Activated CD8-positive, alpha-beta T cell treated with anti-CD3 and anti-CD28 coated beads, Interleukin-2, amount 10 ng/mL, durations not matched to agents 7 days and 5 days (primary cell): Measurements from ENCODE around the gene SLC22A5. TPM values are rescaled to one million over a fixed set of nuclear protein-coding genes. Genes with fewer than 3 reads are reported as not detected.

Source experiments
- ATAC-seq: fragments of 150-1000 bp; cut with Tn5 transposase; one replicate; pipeline ENCODE4 v1.10.0; 2021; ENCODE audit warnings: moderate library complexity
- CTCF ChIA-PET: fragments of 350-600 bp; sonication (Branson Sonifier 250); formaldehyde crosslinking; loops from one replicate; lab custom pipeline; 2021; ENCODE audit warnings: antibody characterized with exemption; lab: Charles Lee
- POLR2A ChIA-PET: fragments of 350-600 bp; sonication (Branson Sonifier 250); formaldehyde crosslinking; loops from one replicate; lab custom pipeline; 2021; ENCODE audit warnings: antibody characterized with exemption; lab: Charles Lee
- DNase-seq: peaks from one replicate; pipeline ENCODE4 v3.0.0-alpha.2; 2020
- H3K27ac Mint-ChIP-seq: one replicate; pipeline ENCODE4 v1.8.0; 2021; ENCODE audit warnings: mild to moderate bottlenecking, mixed read lengths
- H3K27me3 Mint-ChIP-seq: one replicate; pipeline ENCODE4 v1.8.0; 2021; ENCODE audit warnings: low read depth, mixed read lengths
- H3K36me3 Mint-ChIP-seq: one replicate; pipeline ENCODE4 v1.8.0; 2021; ENCODE audit warnings: low read depth, mixed read lengths
- H3K4me1 Mint-ChIP-seq: one replicate; pipeline ENCODE4 v1.8.0; 2021; ENCODE audit warnings: low read depth, mixed read lengths
- H3K4me3 Mint-ChIP-seq: one replicate; pipeline ENCODE4 v1.8.0; 2021; ENCODE audit warnings: mild to moderate bottlenecking, mixed read lengths
- H3K9me3 Mint-ChIP-seq: one replicate; pipeline ENCODE4 v1.8.0; 2022; ENCODE audit warnings: mixed read lengths; ENCODE audit not compliant: insufficient read depth
- total RNA-seq, 2 experiments: library from RNA; stranded (reverse); gene quantifications; one replicate each; pipeline ENCODE4 v1.2.3, GENCODE V29; 2021

SLC22A5 gene
- total RNA-seq, 2 experiments from 2014 or later, result 2.2 to 3.5 TPM

DNA sequence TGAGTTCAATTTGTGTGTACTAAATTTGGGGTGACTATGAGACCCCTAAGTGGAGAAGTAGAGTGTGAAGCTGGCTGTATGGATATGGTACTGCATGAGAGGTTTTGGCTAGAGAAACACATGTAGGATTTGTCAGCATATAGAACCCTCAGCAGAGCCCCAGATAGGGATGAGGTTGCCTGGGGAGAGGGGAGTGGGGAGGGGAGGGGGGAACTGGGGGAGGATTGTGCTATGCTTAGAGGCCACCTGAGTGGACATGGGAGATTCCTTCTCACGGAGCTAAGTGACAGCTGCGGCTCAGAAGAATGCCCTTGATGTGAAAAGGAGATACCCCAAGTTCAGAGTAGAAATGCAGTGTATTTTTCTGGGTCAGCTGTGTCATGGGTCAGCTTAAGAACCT is 11.2 kb downstream of the SLC22A5 start:
- H3K27me3 Mint-ChIP-seq, result no peaks in the 10 kb centered on the region
- no peak for ATAC-seq

DNA sequence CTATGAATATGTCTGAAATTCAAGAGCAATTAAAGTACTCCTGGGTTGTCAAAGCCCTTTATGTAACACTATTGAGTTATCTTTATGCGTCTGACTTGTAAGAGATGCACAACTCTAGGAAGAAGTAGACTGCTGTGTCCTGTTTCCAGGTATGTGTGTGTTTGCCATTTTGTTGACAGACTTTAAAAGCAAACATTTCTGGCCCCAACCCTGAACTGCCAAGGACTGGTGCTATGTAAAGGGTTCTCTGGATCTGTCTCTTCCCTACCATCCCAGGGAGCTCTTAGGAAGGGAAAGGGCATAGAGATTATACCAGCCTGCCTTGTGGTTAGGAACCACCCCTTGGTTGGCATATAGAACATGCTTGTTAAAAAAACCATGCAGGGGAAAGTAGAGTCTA is 12.1 kb downstream of the SLC22A5 start:
- H3K4me3 Mint-ChIP-seq, result no peak overlapping the region
- no peaks in the 10 kb centered on the region for H3K36me3 Mint-ChIP-seq
- ChIA-PET CTCF (interaction anchor here (1.0 to 18.8 kb wide), 2 partner anchors 119 to 146 kb away, joined by 3 to 400 read pairs; no protein-coding TSS in a partner anchor), POLR2A (interaction anchor here (0.9 to 1.0 kb wide), 2 partner anchors 30 to 106 kb away, joined by 3 to 5 read pairs; no protein-coding TSS in a partner anchor)
- DNase-seq, result no peak
- no peak for ATAC-seq
- no peaks in the 10 kb centered on the region for H3K27me3 Mint-ChIP-seq
- H3K27ac Mint-ChIP-seq, result no peak overlapping the region
- peaks cover 15% of the 10 kb centered on the region for H3K4me1 Mint-ChIP-seq
- H3K9me3 Mint-ChIP-seq, result no peaks in the 10 kb centered on the region

More for the DNA sequence above, 11.2 kb downstream of the SLC22A5 start:
- CTCF ChIA-PET, result interaction anchor here (1.0 to 18.8 kb wide), 2 partner anchors 120 to 147 kb away, joined by 3 to 400 read pairs; no protein-coding TSS in a partner anchor
- POLR2A ChIA-PET, result interaction anchor here (0.6 kb wide), 1 partner anchor 14 kb away, joined by 3 read pairs; no protein-coding TSS in a partner anchor
- Mint-ChIP-seq H3K9me3 (no peaks in the 10 kb centered on the region), H3K4me3 (no peak overlapping the region), H3K27ac (no peak overlapping the region), H3K4me1 (peaks cover 7% of the 10 kb centered on the region), H3K36me3 (no peaks in the 10 kb centered on the region)
- no peak for DNase-seq

DNA sequence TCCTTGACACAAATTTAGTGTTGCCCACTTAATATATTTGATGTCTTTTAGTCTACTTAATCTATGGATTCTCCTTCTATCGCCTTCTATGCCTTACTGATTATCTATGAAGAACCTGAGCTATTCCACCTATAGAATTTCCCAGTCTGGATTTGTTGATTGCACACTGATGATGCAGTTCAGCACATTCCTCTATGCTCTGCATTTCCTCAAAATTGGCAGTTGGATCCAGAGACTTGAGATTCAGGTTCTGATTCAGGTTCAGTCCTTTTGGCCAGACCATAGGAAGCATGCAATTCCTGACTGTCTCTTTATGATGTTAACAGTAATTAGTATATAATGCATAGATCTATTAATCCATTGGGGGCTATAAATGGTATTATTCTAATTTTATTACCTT is 13.8 kb downstream of the SLC22A5 start:
- Mint-ChIP-seq H3K9me3 (no peaks in the 10 kb centered on the region), H3K36me3 (no peaks in the 10 kb centered on the region), H3K4me3 (no peak overlapping the region), H3K4me1 (peaks cover 31% of the 10 kb centered on the region), H3K27me3 (no peaks in the 10 kb centered on the region), H3K27ac (no peak overlapping the region)
- no peak for ATAC-seq
- ChIA-PET POLR2A (interaction anchor here (1.3 kb wide), 1 partner anchor 113 kb away, joined by 3 read pairs; no protein-coding TSS in a partner anchor), CTCF (interaction anchor here (1.0 to 18.8 kb wide), 2 partner anchors 90 to 118 kb away, joined by 3 to 400 read pairs; no protein-coding TSS in a partner anchor)
- no peak for DNase-seq

DNA sequence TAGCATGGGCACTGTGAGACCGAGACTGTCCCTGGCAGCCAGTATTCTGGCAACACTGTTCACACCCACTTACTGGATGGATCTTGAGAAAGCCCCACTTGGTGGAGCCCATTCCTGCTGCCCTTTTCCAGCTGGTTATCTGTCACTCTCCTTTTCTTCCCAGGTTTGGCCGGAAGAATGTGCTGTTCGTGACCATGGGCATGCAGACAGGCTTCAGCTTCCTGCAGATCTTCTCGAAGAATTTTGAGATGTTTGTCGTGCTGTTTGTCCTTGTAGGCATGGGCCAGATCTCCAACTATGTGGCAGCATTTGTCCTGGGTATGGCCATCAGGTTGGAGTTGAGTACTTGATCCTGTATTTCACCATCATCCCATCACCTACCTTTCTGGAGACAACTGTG is 14.5 kb downstream of the SLC22A5 start:
- ChIA-PET CTCF (interaction anchor here (1.0 to 18.8 kb wide), 4 partner anchors 13 to 436 kb away, joined by 3 to 400 read pairs (median 4); no protein-coding TSS in a partner anchor), POLR2A (no interaction called here)
- H3K27ac Mint-ChIP-seq, result no peak overlapping the region
- no peaks in the 10 kb centered on the region for H3K27me3 Mint-ChIP-seq
- H3K9me3 Mint-ChIP-seq, result no peaks in the 10 kb centered on the region
- DNase-seq (no peak), ATAC-seq (no peak)
- peaks cover 34% of the 10 kb centered on the region for H3K4me1 Mint-ChIP-seq
- no peaks in the 10 kb centered on the region for H3K36me3 Mint-ChIP-seq
- H3K4me3 Mint-ChIP-seq, result no peak overlapping the region

DNA sequence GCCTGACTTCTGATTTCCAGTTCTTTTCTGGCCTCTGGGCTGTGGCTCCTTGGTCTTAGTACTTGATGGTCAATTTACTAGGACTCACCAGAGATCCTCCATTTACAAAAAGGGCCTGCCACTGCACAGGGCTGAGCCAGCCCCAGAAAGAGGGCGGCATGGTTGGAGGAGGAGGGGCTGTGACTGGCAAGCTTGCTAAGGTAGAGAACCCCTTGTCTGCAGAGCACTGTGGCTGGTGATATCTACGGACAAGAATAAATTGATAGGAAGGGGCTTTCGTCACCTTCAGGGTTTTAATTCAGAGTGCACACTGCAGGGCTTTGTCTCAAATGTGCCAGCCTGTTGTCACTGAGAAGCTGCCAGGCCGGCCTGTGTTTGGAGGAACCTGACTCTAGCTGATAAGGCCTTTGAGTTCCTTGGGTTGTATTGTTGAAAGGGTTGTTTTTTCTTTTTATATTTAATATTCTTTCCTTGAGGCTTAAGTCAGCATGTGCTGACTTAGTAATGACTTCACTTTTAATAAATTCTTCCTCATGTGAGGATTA is 15.1 kb downstream of the SLC22A5 start:
- CTCF ChIA-PET, result interaction anchor here (1.0 to 18.8 kb wide), 4 partner anchors 13 to 436 kb away, joined by 3 to 400 read pairs (median 11); no protein-coding TSS in a partner anchor
- ATAC-seq (no peak), DNase-seq (no peak)
- Mint-ChIP-seq H3K9me3 (no peaks in the 10 kb centered on the region), H3K27ac (no peak overlapping the region), H3K4me3 (no peak overlapping the region), H3K4me1 (peaks cover 40% of the 10 kb centered on the region), H3K27me3 (no peaks in the 10 kb centered on the region), H3K36me3 (no peaks in the 10 kb centered on the region)
- POLR2A ChIA-PET, result no interaction called here

DNA sequence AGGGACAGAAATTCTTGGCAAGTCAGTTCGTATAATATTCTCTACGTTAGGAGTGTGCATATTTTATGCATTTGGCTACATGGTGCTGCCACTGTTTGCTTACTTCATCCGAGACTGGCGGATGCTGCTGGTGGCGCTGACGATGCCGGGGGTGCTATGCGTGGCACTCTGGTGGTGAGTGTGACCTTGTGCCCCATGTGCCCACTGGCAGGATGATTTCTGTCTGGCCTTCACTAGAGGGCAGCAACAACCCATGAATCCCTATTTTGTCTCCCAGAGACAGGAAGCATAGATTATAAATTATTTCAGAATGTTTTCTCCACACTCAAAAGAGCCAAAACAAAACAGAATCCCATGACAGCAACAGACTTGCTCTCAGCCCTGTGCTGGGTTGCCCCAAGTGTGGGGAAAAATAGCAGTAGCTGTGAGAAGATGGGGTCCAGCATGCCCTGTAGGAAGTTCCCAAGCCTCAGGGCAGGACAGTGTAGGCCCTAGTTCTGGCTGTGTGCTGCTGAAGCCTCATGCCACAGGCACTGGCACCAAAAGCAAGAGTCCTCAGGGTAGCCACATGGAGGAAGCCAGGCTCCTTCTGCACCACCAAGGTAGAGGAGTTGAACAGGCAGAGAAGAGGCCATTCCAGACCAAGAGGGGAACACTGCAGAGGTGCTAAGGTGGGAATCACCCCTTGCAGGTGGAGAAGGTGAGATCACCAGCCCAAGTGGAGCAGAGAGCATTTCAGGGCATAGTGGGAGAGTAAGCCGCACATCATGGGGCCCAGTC is 16.0 kb downstream of the SLC22A5 start:
- ChIA-PET CTCF (interaction anchor here (0.9 to 18.8 kb wide), 27 partner anchors 10 to 483 kb away, joined by 3 to 400 read pairs (median 9); no protein-coding TSS in a partner anchor), POLR2A (interaction anchor here (1.6 to 3.2 kb wide), 4 partner anchors 86 to 105 kb away, joined by 4 to 28 read pairs (median 6); partner anchors contain the start of gene IRF1)
- H3K27me3 Mint-ChIP-seq, result no peaks in the 10 kb centered on the region
- ATAC-seq (peak; percentile 64), DNase-seq (peak; percentile 82)
- H3K9me3 Mint-ChIP-seq, result no peaks in the 10 kb centered on the region
- H3K36me3 Mint-ChIP-seq, result no peaks in the 10 kb centered on the region
- H3K4me1 Mint-ChIP-seq, result peaks cover 49% of the 10 kb centered on the region
- no peak overlapping the region for H3K4me3 Mint-ChIP-seq
- peak overlapping the region; percentile 36 for H3K27ac Mint-ChIP-seq

DNA sequence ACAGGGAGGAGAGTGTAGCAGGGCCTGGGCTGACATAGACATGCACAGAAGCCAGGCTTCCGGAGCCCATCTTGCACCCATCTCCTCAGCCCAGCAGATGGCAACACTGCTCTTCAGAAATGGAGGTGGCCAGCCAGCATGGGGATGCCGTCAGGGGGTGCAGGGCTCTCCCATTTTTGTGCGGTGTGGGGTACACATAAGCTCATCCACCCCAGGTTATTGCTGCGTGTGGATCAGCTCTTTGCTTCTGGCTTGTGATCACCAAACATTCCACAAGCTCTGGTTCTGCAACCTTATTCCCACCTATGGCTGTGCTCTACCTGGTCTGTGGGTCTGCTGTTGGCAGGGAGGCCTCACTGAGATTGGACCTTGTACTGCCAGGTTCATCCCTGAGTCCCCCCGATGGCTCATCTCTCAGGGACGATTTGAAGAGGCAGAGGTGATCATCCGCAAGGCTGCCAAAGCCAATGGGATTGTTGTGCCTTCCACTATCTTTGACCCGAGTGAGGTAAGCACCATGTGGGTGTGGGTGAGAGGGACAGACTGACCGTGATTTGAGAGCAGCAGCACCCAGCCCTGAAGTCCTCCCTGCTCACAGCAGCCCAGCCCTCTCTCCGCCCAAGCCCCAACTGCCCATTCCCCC is 17.3 kb downstream of the SLC22A5 start:
- Mint-ChIP-seq H3K4me1 (peaks cover 57% of the 10 kb centered on the region), H3K9me3 (no peaks in the 10 kb centered on the region), H3K27ac (peak overlapping the region; percentile 51), H3K4me3 (no peak overlapping the region), H3K27me3 (no peaks in the 10 kb centered on the region), H3K36me3 (no peaks in the 10 kb centered on the region)
- peak; percentile 93 for ATAC-seq
- peak; percentile 87 for DNase-seq
- ChIA-PET POLR2A (interaction anchor here (0.7 to 5.6 kb wide), 11 partner anchors 24 to 434 kb away, joined by 3 to 44 read pairs (median 5); partner anchors contain the start of gene IRF1), CTCF (interaction anchor here (0.6 to 18.8 kb wide), 43 partner anchors 9 to 481 kb away, joined by 3 to 400 read pairs (median 6); partner anchors contain the start of genes IRF1 and SLC22A5)

DNA sequence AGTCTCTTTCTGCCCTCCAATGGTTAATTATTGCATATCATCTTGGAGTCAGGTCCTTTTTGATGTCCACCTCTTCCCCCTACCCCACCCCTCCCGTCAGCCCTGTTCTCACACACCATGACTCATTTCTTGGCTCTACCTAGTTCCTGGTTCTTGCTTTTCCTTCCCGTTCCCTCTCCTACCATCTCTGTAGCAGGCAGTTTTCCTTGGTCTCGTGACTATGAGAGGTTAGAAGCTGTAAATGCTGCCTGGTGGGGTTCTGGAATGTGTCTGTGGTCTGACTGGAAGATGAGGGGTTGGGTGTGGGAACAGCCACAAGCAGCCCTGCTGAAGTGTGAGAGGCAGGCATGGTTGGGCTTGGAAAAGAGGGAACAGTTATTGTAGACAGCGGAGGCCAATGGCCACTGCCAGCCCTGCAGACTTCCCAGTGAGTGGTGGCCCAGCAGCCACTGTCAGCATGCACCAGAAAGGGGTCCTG is 18.2 kb downstream of the SLC22A5 start:
- POLR2A ChIA-PET, result interaction anchor here (0.5 to 5.6 kb wide), 4 partner anchors 102 to 898 kb away, joined by 3 to 44 read pairs (median 16); partner anchors contain the start of gene IRF1
- Mint-ChIP-seq H3K4me3 (no peak overlapping the region), H3K27me3 (no peaks in the 10 kb centered on the region), H3K4me1 (peaks cover 64% of the 10 kb centered on the region), H3K36me3 (no peaks in the 10 kb centered on the region), H3K9me3 (no peaks in the 10 kb centered on the region), H3K27ac (peak overlapping the region; percentile 26)
- no peak for DNase-seq
- CTCF ChIA-PET, result interaction anchor here (1.1 to 18.8 kb wide), 16 partner anchors 8 to 432 kb away, joined by 3 to 400 read pairs (median 10); partner anchors contain the start of gene IRF1
- no peak for ATAC-seq

DNA sequence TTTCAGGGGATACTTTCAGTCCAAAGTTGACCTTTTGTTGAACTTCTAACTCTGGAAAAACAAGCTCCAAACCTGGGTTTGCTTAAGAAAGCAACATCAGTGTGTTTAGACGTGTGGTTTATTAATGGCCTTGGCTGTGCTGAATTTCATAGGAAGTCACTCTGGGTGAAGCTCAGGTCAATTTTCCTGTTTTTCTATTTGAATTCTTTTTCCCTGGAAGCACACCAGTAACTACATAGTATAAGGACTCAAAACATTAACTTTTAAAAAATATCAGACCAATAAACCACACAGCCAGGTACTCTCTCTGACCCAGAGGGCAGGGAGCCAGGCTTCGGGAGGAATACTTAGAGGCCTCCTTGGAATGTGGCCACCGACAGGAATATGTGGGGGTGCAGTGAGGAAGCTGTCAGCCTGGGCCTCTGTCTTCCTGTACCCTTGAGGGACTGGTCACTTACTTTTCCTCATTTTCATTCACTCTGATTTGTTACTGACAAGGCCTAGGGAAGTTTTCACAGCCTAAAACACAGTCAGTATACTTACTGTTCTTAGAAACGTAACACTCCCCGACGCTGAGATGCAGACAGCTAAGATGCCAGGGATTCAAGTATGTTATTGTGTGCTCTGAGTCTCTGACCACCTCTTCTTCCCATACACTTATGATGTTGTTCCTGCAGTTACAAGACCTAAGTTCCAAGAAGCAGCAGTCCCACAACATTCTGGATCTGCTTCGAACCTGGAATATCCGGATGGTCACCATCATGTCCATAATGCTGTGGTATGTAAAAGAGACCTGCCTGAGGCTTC is 18.9 kb downstream of the SLC22A5 start:
- ATAC-seq, result no peak
- Mint-ChIP-seq H3K27me3 (no peaks in the 10 kb centered on the region), H3K4me3 (no peak overlapping the region), H3K4me1 (peaks cover 72% of the 10 kb centered on the region), H3K9me3 (no peaks in the 10 kb centered on the region), H3K36me3 (no peaks in the 10 kb centered on the region), H3K27ac (no peak overlapping the region)
- ChIA-PET CTCF (interaction anchor here (0.7 to 18.8 kb wide), 10 partner anchors 21 to 431 kb away, joined by 3 to 400 read pairs (median 4); partner anchors contain the start of gene IRF1), POLR2A (interaction anchor here (0.5 to 5.6 kb wide), 5 partner anchors 37 to 899 kb away, joined by 3 to 44 read pairs (median 4); partner anchors contain the start of gene IRF1)
- no peak for DNase-seq

DNA sequence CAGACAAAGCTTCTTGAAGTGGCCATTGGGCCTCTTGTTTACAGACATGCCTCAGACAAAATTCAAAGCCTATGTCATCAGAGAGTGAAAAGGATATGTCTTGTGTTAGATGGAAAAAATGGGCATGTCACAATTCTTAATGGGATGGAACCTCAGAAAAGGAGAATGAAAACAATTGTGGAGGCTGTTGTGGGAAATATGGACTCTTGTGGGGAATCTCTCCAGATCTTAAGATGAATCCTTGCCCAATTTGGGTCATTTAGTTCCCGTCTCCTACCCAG is 19.5 kb downstream of the SLC22A5 start:
- CTCF ChIA-PET, result interaction anchor here (1.6 to 18.8 kb wide), 3 partner anchors 21 to 112 kb away, joined by 4 to 400 read pairs (median 11); no protein-coding TSS in a partner anchor
- no peak overlapping the region for H3K4me3 Mint-ChIP-seq
- H3K36me3 Mint-ChIP-seq, result peaks cover under 1% of the 10 kb centered on the region
- H3K4me1 Mint-ChIP-seq, result peaks cover 77% of the 10 kb centered on the region
- ATAC-seq (no peak), DNase-seq (no peak)
- H3K27me3 Mint-ChIP-seq, result no peaks in the 10 kb centered on the region
- H3K9me3 Mint-ChIP-seq, result no peaks in the 10 kb centered on the region
- H3K27ac Mint-ChIP-seq, result no peak overlapping the region
- POLR2A ChIA-PET, result interaction anchor here (1.0 to 5.6 kb wide), 4 partner anchors 37 to 107 kb away, joined by 3 to 44 read pairs (median 16); partner anchors contain the start of gene IRF1
